ENCODE measurements around the gene C6orf15.

Gene C6orf15

GRCh38 chr6:31065556-31065955, 46.8 kb downstream of the C6orf15 start:
- DNase-seq: no peak

- DNase-seq: no peak
Observed at GRCh38 chr6:31063906-31064435, 48.4 kb downstream of the C6orf15 start.

Measured in DMS79 (cell line).